ENCODE data around the gene TLE4. TPM values are rescaled to one million over a fixed set of nuclear protein-coding genes. Genes with fewer than 3 reads are reported as not detected.

TLE4 gene
- total and polyA plus RNA-seq, 10 of the 15 experiments (the other 5 are each of a cell fraction or from before 2014, with no cell fraction given), result 5.3 to 53.3 (median 23.3) TPM

DNA sequence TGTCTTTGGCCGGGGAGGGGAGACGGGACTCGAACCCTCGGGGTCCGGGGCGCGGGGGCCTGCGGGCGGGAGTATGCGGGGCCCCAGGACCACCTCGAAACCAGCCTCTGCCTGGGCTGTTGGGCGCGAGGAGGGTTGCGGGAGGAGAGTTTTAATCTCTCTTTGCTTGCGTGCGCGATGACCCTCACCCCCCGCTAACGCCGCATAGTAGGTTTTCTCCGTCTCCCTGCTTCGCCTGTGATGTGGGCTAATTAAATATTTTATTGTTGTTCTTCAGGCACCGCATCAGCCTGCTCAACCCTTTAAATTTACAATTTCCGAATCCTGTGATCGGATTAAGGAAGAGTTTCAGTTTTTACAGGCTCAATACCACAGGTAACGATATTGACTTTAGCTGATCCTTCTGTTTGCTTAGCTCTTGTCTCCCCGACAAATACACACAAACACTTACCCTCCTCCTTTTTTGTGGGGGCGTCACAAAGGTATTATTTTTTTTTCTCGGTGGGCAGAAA lies 1.7 kb downstream of the TLE4 start (continued):
- TF ChIP-seq CUX1 (IDR thresholded peaks at IDR 0.05; ENCODE audit: insufficient replicate concordance, low read depth, low read length) (no peak), NR2F1 (conservative IDR thresholded peaks at IDR 0.05) (0 out of 2 replicates have a peak, but pooled peaks have one; percentile 12), CEBPZ (IDR thresholded peaks at IDR 0.05; ENCODE audit: low read depth, low read length) (no peak), POLR2AphosphoS2 (IDR thresholded peaks at IDR 0.05; ENCODE audit: low read depth, low read length) (no peak)
- TF ChIP-seq, protein P1, sequence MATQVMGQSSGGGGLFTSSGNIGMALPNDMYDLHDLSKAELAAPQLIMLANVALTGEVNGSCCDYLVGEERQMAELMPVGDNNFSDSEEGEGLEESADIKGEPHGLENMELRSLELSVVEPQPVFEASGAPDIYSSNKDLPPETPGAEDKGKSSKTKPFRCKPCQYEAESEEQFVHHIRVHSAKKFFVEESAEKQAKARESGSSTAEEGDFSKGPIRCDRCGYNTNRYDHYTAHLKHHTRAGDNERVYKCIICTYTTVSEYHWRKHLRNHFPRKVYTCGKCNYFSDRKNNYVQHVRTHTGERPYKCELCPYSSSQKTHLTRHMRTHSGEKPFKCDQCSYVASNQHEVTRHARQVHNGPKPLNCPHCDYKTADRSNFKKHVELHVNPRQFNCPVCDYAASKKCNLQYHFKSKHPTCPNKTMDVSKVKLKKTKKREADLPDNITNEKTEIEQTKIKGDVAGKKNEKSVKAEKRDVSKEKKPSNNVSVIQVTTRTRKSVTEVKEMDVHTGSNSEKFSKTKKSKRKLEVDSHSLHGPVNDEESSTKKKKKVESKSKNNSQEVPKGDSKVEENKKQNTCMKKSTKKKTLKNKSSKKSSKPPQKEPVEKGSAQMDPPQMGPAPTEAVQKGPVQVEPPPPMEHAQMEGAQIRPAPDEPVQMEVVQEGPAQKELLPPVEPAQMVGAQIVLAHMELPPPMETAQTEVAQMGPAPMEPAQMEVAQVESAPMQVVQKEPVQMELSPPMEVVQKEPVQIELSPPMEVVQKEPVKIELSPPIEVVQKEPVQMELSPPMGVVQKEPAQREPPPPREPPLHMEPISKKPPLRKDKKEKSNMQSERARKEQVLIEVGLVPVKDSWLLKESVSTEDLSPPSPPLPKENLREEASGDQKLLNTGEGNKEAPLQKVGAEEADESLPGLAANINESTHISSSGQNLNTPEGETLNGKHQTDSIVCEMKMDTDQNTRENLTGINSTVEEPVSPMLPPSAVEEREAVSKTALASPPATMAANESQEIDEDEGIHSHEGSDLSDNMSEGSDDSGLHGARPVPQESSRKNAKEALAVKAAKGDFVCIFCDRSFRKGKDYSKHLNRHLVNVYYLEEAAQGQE (IDR thresholded peaks at IDR 0.05; ENCODE audit: low read depth, low read length), result no peak
- TF ChIP-seq, protein P2, sequence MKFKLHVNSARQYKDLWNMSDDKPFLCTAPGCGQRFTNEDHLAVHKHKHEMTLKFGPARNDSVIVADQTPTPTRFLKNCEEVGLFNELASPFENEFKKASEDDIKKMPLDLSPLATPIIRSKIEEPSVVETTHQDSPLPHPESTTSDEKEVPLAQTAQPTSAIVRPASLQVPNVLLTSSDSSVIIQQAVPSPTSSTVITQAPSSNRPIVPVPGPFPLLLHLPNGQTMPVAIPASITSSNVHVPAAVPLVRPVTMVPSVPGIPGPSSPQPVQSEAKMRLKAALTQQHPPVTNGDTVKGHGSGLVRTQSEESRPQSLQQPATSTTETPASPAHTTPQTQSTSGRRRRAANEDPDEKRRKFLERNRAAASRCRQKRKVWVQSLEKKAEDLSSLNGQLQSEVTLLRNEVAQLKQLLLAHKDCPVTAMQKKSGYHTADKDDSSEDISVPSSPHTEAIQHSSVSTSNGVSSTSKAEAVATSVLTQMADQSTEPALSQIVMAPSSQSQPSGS (IDR thresholded peaks at IDR 0.05; ENCODE audit: low read length), result no peak
- TF ChIP-seq, protein P3, sequence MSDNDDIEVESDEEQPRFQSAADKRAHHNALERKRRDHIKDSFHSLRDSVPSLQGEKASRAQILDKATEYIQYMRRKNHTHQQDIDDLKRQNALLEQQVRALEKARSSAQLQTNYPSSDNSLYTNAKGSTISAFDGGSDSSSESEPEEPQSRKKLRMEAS (IDR thresholded peaks at IDR 0.05; ENCODE audit: low read depth, low read length), result no peak
- TF ChIP-seq, protein P4, sequence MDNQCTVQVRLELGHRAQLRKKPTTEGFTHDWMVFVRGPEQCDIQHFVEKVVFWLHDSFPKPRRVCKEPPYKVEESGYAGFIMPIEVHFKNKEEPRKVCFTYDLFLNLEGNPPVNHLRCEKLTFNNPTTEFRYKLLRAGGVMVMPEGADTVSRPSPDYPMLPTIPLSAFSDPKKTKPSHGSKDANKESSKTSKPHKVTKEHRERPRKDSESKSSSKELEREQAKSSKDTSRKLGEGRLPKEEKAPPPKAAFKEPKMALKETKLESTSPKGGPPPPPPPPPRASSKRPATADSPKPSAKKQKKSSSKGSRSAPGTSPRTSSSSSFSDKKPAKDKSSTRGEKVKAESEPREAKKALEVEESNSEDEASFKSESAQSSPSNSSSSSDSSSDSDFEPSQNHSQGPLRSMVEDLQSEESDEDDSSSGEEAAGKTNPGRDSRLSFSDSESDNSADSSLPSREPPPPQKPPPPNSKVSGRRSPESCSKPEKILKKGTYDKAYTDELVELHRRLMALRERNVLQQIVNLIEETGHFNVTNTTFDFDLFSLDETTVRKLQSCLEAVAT (IDR thresholded peaks at IDR 0.05), result 0 out of 2 replicates have a peak, but pooled peaks have one; percentile 41
